A549 (cell line): ENCODE data around the gene MED17. TPM values are rescaled to one million over a fixed set of nuclear protein-coding genes. Genes with fewer than 3 reads are reported as not detected.

Experiments used
- ATAC-seq, 2 experiments: fragments of 200-7000 bp in 1 of 2; fragments of >200 bp in 1 of 2; cut with Nextera tagmentation in 1 of 2; cut with Tn5 transposase in 1 of 2; 3 replicates each; pipeline versions ENCODE4 v1.8.0 to v1.9.1; 2018 to 2020; ENCODE audit warnings: mild to moderate bottlenecking in 1 of 2, moderate library complexity in 1 of 2
- CTCF ChIA-PET: fragments of 300-600 bp; sonication (Branson Sonifier 250); formaldehyde crosslinking; extraction: SDS; loops from one replicate; lab custom pipeline; 2021; ENCODE audit warnings: antibody characterized with exemption, inconsistent platforms; lab: Yijun Ruan, JAX
- POLR2A ChIA-PET: fragments of 350-600 bp; formaldehyde crosslinking; extraction: SDS; loops from one replicate; lab custom pipeline; 2021; ENCODE audit warnings: antibody characterized with exemption, inconsistent platforms; lab: Yijun Ruan, JAX
- DNase-seq, 2 experiments: peaks; one replicate each; pipeline versions ENCODE4 v3.0.0 to v3.0.0-alpha.2; 2011 to 2016; ENCODE audit warnings: low read depth in 1 of 2, low spot score in 1 of 2
- FAIRE-seq: peaks from 2 replicates; lab custom pipeline; 2011; peaks lifted over from hg19 to GRCh38; lab: Jason Lieb, UNC
- H3K27ac ChIP-seq, 2 experiments: fragments of >200 bp; sonication (Bioruptor Twin); formaldehyde crosslinking; 3 replicates each; pipeline ENCODE4 v1.5.1; 2016 to 2017
- H3K4me1 ChIP-seq: fragments of >200 bp; sonication (Bioruptor Twin); formaldehyde crosslinking; 3 replicates; pipeline ENCODE4 v1.6.1; 2016
- H3K4me2 ChIP-seq: fragments of >200 bp; sonication (Bioruptor Twin); formaldehyde crosslinking; 3 replicates; pipeline ENCODE4 v1.6.1; 2016
- H3K4me3 ChIP-seq: fragments of >200 bp; sonication (Bioruptor Twin); formaldehyde crosslinking; 3 replicates; pipeline ENCODE4 v1.5.1; 2016
- H3K9me3 ChIP-seq: fragments of >200 bp; sonication (Bioruptor Twin); formaldehyde crosslinking; 3 replicates; pipeline ENCODE4 v1.6.1; 2016
- CBX8 ChIP-seq: fragments of 200-600 bp; sonication (generic); IDR thresholded peaks from 2 replicates; pipeline ENCODE4 v1.6.1; 2016
- CHD2 ChIP-seq: fragments of 150-350 bp; IDR thresholded peaks from 2 replicates; pipeline ENCODE4 v1.6.1; 2014; ENCODE audit warnings: low read length; ENCODE audit not compliant: partially characterized antibody
- EHF ChIP-seq: fragments of 250-450 bp; sonication (Bioruptor Pico); IDR thresholded peaks from 2 replicates; pipeline ENCODE4 v1.5.0; 2020; ENCODE audit warnings: mild to moderate bottlenecking
- FOSL2 ChIP-seq, 2 experiments: fragments of 450-650 bp in 1 of 2; fragments of >200 bp in 1 of 2; sonication (Bioruptor Twin) in 1 of 2; formaldehyde crosslinking; IDR thresholded peaks; 2 replicates each; pipeline versions ENCODE4 v1.5.0 to v1.6.1; 2016 to 2020; ENCODE audit warnings: mild to moderate bottlenecking in 1 of 2, moderate library complexity in 1 of 2
- FOXS1 ChIP-seq: fragments of 250-450 bp; sonication (Bioruptor Pico); IDR thresholded peaks from 2 replicates; pipeline ENCODE4 v1.5.0; 2020; ENCODE audit warnings: mild to moderate bottlenecking, moderate library complexity
- GATA3 ChIP-seq: IDR thresholded peaks from 2 replicates; pipeline ENCODE4 v1.6.1; 2012; ENCODE audit warnings: borderline replicate concordance
- HOXB13 ChIP-seq: fragments of 250-450 bp; sonication (Bioruptor Pico); IDR thresholded peaks from 2 replicates; pipeline ENCODE4 v1.5.0; 2020; ENCODE audit warnings: low read depth, mild to moderate bottlenecking, moderate library complexity
- JUNB ChIP-seq: fragments of >200 bp; sonication (Bioruptor Twin); formaldehyde crosslinking; IDR thresholded peaks from 2 replicates; pipeline ENCODE4 v1.6.1; 2016
- KDM1A ChIP-seq: fragments of 200-600 bp; sonication (generic); IDR thresholded peaks from 2 replicates; pipeline ENCODE4 v1.6.1; 2016; ENCODE audit warnings: low read depth, mild to moderate bottlenecking
- MAZ ChIP-seq: fragments of 150-350 bp; IDR thresholded peaks from 2 replicates; pipeline ENCODE4 v1.6.1; 2014; ENCODE audit warnings: antibody characterized with exemption, low read depth, low read length, borderline replicate concordance
- NPAS2 ChIP-seq: fragments of 250-450 bp; sonication (Bioruptor Pico); IDR thresholded peaks from 2 replicates; pipeline ENCODE4 v1.8.0; 2022; ENCODE audit warnings: mild to moderate bottlenecking, moderate library complexity, borderline replicate concordance
- NR3C1 ChIP-seq: fragments of >200 bp; sonication (Bioruptor Twin); formaldehyde crosslinking; IDR thresholded peaks from 3 replicates; pipeline ENCODE4 v1.6.1; 2017
- RARB ChIP-seq: fragments of 250-450 bp; sonication (Bioruptor Pico); IDR thresholded peaks from 2 replicates; pipeline ENCODE4 v1.8.0; 2021; ENCODE audit warnings: mild to moderate bottlenecking, moderate library complexity
- RCOR1 ChIP-seq: fragments of 150-350 bp; IDR thresholded peaks from 2 replicates; pipeline ENCODE4 v1.6.1; 2014; ENCODE audit warnings: antibody characterized with exemption, low read length, low read depth
- SREBF2 ChIP-seq: fragments of 450-650 bp; IDR thresholded peaks from 2 replicates; pipeline ENCODE4 v1.6.1; 2014; ENCODE audit warnings: mild to moderate bottlenecking, moderate library complexity
- TP53 ChIP-seq: fragments of 250-450 bp; sonication (Bioruptor Pico); IDR thresholded peaks from 2 replicates; pipeline ENCODE4 v1.5.0; 2021; ENCODE audit warnings: mild to moderate bottlenecking, moderate library complexity
- ZC3H11A ChIP-seq: fragments of 450-650 bp; IDR thresholded peaks from 2 replicates; pipeline ENCODE4 v1.6.1; 2014; ENCODE audit warnings: antibody characterized with exemption, mild to moderate bottlenecking
- ZFP36 ChIP-seq: fragments of 450-650 bp; IDR thresholded peaks from 2 replicates; pipeline ENCODE4 v1.6.1; 2014; ENCODE audit warnings: borderline replicate concordance; ENCODE audit not compliant: partially characterized antibody
- ZSCAN20 ChIP-seq: fragments of 250-450 bp; sonication (Bioruptor Pico); IDR thresholded peaks from 2 replicates; pipeline ENCODE4 v1.8.0; 2022; ENCODE audit warnings: mild to moderate bottlenecking, moderate library complexity
- WGBS: methylation state at CpG from one replicate; pipeline ENCODE4 v1.1.6; 2017; ENCODE audit errors: missing lambda C conversion rate; 5-methylcytosine and 5-hydroxymethylcytosine counted together
- polyA plus RNA-seq, 4 experiments: library from polyadenylated mRNA; depleted of rRNA in 3 of 4; stranded (reverse); fragments of >200 nt; fragmentation: RNase III in 1 of 4; extraction: RNeasy Plus Mini Kit Qiagen cat#74134 plus additional on column Dnase treatment in 1 of 4; gene quantifications; 2 replicates in 3 of 4; 3 replicates in 1 of 4; pipeline ENCODE4 v1.2.3, GENCODE V29; 2011 to 2017
- TF ChIP-seq, protein P1 (sequence below): fragments of 200-600 bp; sonication (generic); IDR thresholded peaks from 2 replicates; pipeline ENCODE4 v1.6.1; 2016; ENCODE audit warnings: antibody characterized with exemption, mild to moderate bottlenecking, moderate library complexity
- TF ChIP-seq, protein P2 (sequence below): IDR thresholded peaks from 2 replicates; pipeline ENCODE4 v1.6.1; 2012
- TF ChIP-seq, protein P3 (sequence below): IDR thresholded peaks from 2 replicates; pipeline ENCODE4 v1.6.1; 2012

Gene MED17
- polyA plus RNA-seq, 2 of the 4 experiments (the other 2 are of a cell fraction): 16.2 to 20.3 TPM

DNA sequence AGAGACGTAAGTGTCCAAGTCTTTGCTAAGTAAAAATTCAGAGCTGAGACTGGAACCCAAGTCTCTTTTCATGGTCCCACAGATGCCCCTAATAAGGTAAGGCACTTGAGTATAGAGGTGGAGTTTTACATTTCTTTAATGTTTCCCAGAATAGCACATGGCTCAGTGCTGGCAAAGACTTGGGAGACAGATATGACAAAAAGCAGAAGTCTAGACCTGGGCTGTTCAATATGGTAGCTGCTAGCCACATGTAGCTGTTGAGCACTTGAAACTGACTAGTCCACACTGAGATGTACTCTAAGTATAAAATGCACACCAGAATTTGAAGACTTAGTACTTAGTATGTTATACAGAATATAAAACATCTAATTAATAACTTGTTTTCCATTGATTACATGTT lies 48.7 kb downstream of the MED17 start (continued):
- TF ChIP-seq TP53 (no peak), NR3C1 (no peak)

DNA sequence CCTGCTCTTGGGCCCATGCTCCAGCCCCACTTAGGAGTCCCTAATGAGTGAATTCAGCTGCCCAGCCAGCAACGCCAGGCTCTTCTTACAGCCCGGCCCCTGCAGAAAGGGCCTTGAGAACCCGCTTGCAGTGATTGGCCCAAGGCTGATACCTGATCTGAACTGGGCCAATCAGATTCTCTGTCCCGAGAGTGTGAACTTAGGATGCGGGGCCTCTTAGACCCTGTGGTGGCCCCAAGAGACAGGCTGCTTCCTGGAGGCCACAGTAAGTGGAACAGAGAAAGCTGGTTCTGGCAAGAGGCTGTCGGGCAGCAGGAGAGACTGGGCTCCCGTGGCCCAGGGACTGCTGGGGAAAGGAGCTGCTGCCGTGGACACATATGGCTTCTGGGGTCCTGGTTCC lies 54.9 kb downstream of the MED17 start:
- Histone ChIP-seq H3K27ac (no peak overlapping the region), H3K4me2 (no peak overlapping the region), H3K4me3 (no peak overlapping the region), H3K4me1 (no peaks in the 10 kb centered on the region), H3K9me3 (no peaks in the 10 kb centered on the region)
- ATAC-seq: no peak
- ChIA-PET POLR2A (no interaction called here), CTCF (interaction anchor here (2.1 kb wide), 1 partner anchor 9 kb away, joined by 6 read pairs; no protein-coding TSS in a partner anchor)
- no peak for FAIRE-seq
- no peak for DNase-seq
- TF ChIP-seq RARB (CRISPR knock-in tag): no peak
- TF ChIP-seq RCOR1: no peak
- TF ChIP-seq NPAS2 (CRISPR knock-in tag): no peak
- TF ChIP-seq, protein P1, sequence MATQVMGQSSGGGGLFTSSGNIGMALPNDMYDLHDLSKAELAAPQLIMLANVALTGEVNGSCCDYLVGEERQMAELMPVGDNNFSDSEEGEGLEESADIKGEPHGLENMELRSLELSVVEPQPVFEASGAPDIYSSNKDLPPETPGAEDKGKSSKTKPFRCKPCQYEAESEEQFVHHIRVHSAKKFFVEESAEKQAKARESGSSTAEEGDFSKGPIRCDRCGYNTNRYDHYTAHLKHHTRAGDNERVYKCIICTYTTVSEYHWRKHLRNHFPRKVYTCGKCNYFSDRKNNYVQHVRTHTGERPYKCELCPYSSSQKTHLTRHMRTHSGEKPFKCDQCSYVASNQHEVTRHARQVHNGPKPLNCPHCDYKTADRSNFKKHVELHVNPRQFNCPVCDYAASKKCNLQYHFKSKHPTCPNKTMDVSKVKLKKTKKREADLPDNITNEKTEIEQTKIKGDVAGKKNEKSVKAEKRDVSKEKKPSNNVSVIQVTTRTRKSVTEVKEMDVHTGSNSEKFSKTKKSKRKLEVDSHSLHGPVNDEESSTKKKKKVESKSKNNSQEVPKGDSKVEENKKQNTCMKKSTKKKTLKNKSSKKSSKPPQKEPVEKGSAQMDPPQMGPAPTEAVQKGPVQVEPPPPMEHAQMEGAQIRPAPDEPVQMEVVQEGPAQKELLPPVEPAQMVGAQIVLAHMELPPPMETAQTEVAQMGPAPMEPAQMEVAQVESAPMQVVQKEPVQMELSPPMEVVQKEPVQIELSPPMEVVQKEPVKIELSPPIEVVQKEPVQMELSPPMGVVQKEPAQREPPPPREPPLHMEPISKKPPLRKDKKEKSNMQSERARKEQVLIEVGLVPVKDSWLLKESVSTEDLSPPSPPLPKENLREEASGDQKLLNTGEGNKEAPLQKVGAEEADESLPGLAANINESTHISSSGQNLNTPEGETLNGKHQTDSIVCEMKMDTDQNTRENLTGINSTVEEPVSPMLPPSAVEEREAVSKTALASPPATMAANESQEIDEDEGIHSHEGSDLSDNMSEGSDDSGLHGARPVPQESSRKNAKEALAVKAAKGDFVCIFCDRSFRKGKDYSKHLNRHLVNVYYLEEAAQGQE: no peak
- TF ChIP-seq FOSL2 (IDR thresholded peaks at IDR 0.05): no peak
- TF ChIP-seq FOSL2 (CRISPR knock-in tag; IDR thresholded peaks at IDR 0.05): no peak
- no peak for TF ChIP-seq ZFP36
- TF ChIP-seq CHD2: no peak
- no peak for TF ChIP-seq ZSCAN20 (CRISPR knock-in tag)
- TF ChIP-seq ZC3H11A: no peak
- TF ChIP-seq GATA3: no peak
- WGBS: 89% methylated on average over 8 of the region's 8 CpGs

GRCh38 chr11:93840180-93840579 lies 56.1 kb downstream of the MED17 start:
- ChIA-PET POLR2A (no interaction called here), CTCF (interaction anchor here (1.2 kb wide), 1 partner anchor 331 kb away, joined by 3 read pairs; no protein-coding TSS in a partner anchor)
- no peak for FAIRE-seq
- no peak for DNase-seq
- no peak for ATAC-seq
- Histone ChIP-seq H3K27ac (no peak overlapping the region), H3K9me3 (no peaks in the 10 kb centered on the region), H3K4me1 (no peaks in the 10 kb centered on the region), H3K4me2 (no peak overlapping the region), H3K4me3 (no peak overlapping the region)
- WGBS: 51% methylated on average over 2 of the region's 2 CpGs
- TF ChIP-seq, protein P2, sequence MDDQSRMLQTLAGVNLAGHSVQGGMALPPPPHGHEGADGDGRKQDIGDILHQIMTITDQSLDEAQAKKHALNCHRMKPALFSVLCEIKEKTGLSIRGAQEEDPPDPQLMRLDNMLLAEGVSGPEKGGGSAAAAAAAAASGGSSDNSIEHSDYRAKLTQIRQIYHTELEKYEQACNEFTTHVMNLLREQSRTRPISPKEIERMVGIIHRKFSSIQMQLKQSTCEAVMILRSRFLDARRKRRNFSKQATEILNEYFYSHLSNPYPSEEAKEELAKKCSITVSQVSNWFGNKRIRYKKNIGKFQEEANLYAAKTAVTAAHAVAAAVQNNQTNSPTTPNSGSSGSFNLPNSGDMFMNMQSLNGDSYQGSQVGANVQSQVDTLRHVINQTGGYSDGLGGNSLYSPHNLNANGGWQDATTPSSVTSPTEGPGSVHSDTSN: no peak
- TF ChIP-seq CBX8 (no peak), KDM1A (no peak), SREBF2 (no peak), ZSCAN20 (CRISPR knock-in tag) (no peak), ZC3H11A (no peak), FOXS1 (CRISPR knock-in tag) (no peak), NPAS2 (CRISPR knock-in tag) (no peak), RARB (CRISPR knock-in tag) (no peak), MAZ (no peak), EHF (CRISPR knock-in tag) (no peak), HOXB13 (CRISPR knock-in tag) (no peak), JUNB (no peak), RCOR1 (no peak)
- TF ChIP-seq, protein P3, sequence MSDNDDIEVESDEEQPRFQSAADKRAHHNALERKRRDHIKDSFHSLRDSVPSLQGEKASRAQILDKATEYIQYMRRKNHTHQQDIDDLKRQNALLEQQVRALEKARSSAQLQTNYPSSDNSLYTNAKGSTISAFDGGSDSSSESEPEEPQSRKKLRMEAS: no peak
